HG03469 (cell line): ENCODE measurements around the gene TFPT.

ENCODE experiments used
- ATAC-seq: cut with Tn5 transposase; IDR thresholded peaks from one replicate; pipeline ENCODE4 v1.9.1; 2021; ENCODE audit warnings: mild to moderate bottlenecking, moderate library complexity, moderate number of reproducible peaks; ENCODE audit not compliant: unreplicated experiment

Gene TFPT

DNA sequence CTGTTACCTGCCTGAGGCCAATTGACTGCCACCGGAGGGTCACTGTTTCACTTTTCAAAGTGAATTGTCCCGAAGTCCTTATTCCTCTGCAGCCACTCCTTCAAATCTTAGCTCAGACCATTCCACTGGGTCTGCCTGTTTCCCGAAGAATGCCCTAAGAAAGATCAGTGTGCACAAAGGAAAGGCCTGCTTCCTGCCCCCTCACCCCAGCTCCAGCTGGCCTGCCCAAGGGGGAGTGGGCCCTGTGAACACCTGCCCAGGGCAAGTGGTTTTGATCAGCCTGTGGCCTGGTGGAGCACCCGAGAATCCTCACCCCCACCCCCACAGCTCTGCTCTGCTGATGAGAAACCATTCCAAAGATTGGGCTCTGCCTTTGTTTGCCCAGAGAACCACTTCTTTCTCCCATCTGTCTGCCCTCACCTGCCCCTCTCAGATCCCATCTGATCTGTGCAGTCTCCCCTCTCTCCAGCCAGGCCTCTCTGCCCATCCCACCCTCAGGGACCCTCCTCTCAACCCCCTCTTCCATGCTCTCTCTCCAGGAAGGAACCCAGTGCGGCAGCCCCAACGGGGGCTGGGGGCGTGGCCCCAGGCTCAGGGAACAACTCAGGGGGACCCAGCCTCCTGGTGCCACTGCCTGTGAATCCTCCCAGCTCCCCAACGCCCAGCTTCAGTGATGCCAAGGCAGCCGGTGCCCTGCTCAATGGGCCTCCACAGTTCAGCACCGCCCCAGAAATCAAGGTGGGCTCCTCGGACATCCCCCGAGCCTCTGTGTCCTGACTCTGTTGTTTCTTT, 33.8 kb upstream of the TFPT start:
- no peak for ATAC-seq

GRCh38 chr19:54148158-54148557, 32.7 kb upstream of the TFPT start:
- no peak for ATAC-seq

- no peak for ATAC-seq
Measured at GRCh38 chr19:54147676-54148075, 32.2 kb upstream of the TFPT start.

DNA sequence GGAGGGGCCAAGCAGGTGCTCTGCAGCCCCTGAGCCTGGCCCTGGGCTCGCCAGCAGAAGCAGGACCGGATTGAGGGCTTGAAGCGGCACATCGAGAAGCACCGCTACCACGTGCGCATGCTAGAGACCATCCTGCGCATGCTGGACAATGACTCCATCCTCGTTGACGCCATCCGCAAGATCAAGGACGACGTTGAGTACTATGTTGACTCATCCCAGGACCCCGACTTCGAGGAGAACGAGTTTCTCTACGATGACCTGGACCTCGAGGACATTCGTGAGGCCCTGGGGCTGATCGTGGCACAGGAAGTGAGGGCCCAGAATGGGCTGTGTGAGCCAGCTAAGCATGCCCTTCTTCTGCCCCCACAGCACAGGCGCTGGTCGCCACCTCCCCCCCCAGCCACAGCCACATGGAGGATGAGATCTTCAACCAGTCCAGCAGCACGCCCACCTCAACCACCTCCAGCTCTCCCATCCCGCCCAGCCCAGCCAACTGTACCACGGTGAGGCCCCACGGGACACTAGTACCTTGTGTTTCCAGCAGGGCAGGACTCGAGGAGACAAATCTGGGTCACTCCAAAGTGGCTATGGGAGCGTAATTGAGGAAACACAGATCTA, 30.2 kb upstream of the TFPT start:
- no peak for ATAC-seq

DNA sequence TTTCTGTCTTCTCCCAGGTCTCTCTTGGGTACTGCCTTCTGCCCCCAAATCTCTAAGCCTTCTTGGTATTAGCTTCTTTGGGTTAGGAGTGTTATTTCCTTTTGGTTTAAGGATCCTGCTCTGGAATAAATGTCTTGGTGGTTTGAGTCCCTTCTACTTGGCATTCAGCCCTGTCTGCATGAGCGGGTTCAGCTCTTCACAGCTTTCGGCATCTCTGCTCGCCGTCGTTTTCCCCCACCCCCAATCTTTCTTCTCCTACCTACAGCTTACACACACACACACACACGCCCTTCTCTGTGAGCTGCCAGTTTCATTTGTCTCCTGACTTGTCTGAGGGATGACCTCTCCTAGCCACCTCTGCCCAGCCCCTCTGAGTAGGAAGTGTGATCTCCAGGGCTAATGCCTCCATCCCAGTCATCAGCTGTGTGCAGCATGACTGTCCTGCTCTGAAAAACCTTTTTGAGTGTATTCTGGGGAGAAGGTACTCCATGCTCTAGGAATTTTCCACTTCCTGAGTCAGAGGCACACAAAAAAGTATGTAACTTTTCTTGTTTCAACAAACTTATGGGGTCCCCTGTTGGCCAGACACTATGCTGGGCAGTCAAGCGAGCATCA, 26.8 kb upstream of the TFPT start:
- no peak for ATAC-seq

DNA sequence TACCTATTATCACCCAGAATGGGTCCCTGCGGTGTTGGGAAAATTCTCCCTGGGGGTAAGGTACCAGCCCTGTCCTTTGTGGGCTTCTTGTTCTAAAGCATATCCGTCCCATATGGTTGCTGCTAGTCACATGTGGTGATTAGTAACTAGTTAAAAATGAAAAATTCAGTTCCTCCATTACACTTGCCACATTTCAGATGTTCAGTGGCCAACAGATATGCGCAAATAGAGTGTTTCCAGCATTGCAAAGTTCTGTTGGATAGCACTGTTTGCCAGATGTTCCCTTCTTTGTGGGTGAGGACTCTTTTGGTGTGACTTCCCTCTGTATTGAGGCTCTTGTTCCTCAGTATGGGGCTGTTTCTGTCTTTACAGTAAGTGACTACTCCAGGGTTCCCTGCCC, 25.9 kb upstream of the TFPT start:
- ATAC-seq, result no peak

GRCh38 chr19:54138489-54139256, 23.2 kb upstream of the TFPT start:
- ATAC-seq, result no peak

- ATAC-seq, result no peak
Measured at GRCh38 chr19:54137699-54138488, 22.4 kb upstream of the TFPT start, which contains the start of gene CNOT3. Gene CNOT3, plus strand, starts transcription at chr19:54137762. Its CDS starts 5,217 bp downstream, at chr19:54142979.

DNA sequence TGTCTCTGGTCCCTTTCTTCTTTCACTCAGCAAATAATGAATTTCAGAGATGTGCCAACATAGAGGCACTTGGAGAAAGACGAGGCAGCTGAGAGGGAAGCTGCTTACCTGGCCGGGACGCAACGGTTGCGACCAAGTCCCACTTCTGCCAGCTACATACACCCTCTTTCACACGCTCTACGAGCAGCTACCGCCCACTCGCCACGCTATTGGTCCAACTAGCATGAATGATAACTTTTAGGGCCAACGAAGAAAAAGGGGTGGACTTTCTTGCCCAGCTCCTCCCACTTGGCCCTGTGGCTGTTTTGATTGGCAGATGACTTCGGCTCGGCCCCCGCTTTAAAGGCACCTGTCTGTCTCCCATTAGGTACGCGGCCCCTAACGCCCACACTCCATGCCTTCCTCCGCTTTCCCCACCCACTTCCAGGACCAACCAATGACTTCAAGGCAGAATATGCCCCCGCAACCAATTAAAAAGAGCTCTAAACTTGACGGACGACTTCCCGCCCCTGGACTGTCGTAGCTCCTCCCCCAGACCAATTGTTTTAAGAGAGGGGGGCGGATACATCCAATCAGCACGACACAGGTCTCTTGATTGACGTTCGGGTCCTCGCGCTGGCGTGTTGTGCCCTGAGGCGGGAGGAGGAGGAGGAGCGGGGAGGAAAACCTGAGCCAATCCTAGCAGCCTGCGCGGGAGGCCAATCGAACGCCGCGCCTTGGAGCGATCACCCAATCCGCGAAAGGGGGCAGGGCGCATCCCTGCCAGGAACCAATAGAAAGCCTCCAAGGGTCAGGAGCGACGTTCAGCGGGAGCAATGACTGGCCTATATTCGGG, 21.6 kb upstream of the TFPT start:
- peak; percentile 60 for ATAC-seq

- no peak for ATAC-seq
Measured at GRCh38 chr19:54136086-54136863, 20.8 kb upstream of the TFPT start.

- ATAC-seq, result no peak
Measured at GRCh38 chr19:54133957-54134590, 18.6 kb upstream of the TFPT start.

- no peak for ATAC-seq
Measured at GRCh38 chr19:54133312-54133956, 18.0 kb upstream of the TFPT start.

DNA sequence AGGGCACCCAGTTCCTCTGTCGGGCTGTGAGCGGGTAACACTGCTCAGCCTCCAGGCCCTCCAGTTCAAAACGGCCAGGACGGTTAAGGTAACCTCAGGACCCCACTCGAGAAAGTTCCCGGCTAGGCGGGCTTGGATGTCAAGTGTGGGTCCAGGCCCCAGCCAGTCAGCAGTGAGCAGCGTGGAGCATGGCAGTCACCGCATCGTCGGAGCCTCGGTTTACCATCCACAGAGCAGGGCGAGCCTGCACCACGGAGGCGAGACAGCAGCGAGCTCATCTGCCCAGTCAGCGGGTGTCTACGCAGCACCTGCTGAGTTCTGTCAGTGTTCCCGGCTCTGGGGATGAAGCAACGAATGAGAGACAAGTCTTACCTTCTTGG, 14.2 kb upstream of the TFPT start:
- ATAC-seq, result no peak

DNA sequence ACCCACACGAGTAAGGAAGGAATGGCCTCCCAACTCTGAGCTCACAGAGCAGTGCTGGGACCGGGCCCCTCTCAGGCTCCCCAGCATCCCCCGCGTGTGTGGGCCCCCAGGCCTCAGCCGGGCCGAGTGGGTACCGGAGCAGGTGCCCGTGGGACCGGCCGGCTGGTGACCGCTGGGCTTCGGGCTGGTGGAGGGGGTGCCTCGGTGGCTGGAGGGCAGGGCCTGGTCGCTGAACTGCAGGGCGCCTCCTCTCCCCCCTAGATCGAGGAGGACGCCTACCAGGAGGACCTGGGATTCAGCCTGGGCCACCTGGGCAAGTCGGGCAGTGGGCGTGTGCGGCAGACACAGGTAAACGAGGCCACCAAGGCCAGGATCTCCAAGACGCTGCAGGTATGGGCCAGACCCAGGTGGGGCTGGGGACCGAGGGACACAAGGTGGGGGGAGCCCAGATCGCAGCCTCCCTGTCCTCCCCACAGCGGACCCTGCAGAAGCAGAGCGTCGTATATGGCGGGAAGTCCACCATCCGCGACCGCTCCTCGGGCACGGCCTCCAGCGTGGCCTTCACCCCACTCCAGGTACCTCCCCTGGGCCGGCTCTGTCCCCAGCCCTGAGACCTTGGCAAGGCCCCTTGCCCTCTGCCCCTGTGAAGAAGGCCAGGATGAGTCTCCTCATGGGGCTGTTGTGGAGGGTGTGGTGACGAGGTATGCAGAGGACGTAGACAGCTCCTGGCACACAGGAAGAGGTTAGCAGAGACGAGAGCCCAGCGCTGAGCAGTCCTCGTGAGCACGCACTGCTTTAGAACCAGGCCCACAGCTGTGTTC, 13.5 kb upstream of the TFPT start:
- no peak for ATAC-seq

DNA sequence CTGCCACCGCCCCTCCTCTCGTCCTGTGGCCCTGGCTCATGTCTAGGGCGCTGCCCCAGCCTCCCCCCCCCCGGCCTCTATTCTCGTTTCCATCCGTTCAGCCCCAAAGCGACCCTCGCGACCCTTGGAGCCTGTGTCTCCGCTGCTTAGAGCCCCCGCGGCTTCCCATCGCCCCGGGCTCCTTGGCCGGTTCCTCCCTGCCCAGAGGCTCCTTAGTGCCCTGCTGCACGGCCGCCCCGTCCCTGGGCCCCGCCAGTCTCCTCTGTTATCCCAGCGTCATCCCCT, 12.9 kb upstream of the TFPT start:
- no peak for ATAC-seq

GRCh38 chr19:54127688-54128440, 12.4 kb upstream of the TFPT start:
- no peak for ATAC-seq

GRCh38 chr19:54125713-54126112, 10.3 kb upstream of the TFPT start:
- no peak for ATAC-seq
